DLD1 (cell line): ENCODE results near the gene ASGR1.
"Not testable (repeated sequence)": the region's sequence is repeated elsewhere in the genome, so short reads cannot be mapped to it uniquely, and the experiment has no call there.

Source experiments
- in situ Hi-C: cut with HindIII; loops from 2 replicates; pipeline ENCODE4 v1.10.0; 2017; ENCODE audit warnings: low sequenced_read_pairs

The ASGR1 gene

GRCh38 chr17:7166873-7167272 lies 12.3 kb downstream of the ASGR1 start:
- in situ Hi-C loops, result no loop called here

- in situ Hi-C loops, result not testable (repeated sequence)
Observed at GRCh38 chr17:7159571-7159970, 19.6 kb downstream of the ASGR1 start.

GRCh38 chr17:7158424-7158823 lies 20.7 kb downstream of the ASGR1 start:
- in situ Hi-C loops, result not testable (repeated sequence)

GRCh38 chr17:7156342-7156940 lies 22.7 kb downstream of the ASGR1 start:
- in situ Hi-C loops, result no loop called here

- in situ Hi-C loops, result no loop called here
Observed at GRCh38 chr17:7147772-7148171, 31.4 kb downstream of the ASGR1 start.

- in situ Hi-C loops, result no loop called here
Observed at GRCh38 chr17:7146115-7146514, 33.1 kb downstream of the ASGR1 start.

GRCh38 chr17:7144213-7144612 lies 35.0 kb downstream of the ASGR1 start:
- in situ Hi-C loops, result no loop called here

GRCh38 chr17:7141824-7142223 lies 37.3 kb downstream of the ASGR1 start:
- in situ Hi-C loops, result no loop called here

GRCh38 chr17:7139400-7139799 lies 39.8 kb downstream of the ASGR1 start:
- in situ Hi-C loops, result no loop called here

GRCh38 chr17:7138800-7139381 lies 40.3 kb downstream of the ASGR1 start:
- in situ Hi-C loops, result no loop called here

- in situ Hi-C loops, result no loop called here
Observed at GRCh38 chr17:7137171-7137943, 41.8 kb downstream of the ASGR1 start.

- in situ Hi-C loops, result no loop called here
Observed at GRCh38 chr17:7136266-7136877, 42.8 kb downstream of the ASGR1 start.

- in situ Hi-C loops, result no loop called here
Observed at GRCh38 chr17:7133916-7134315, 45.3 kb downstream of the ASGR1 start.

GRCh38 chr17:7133424-7133823 lies 45.7 kb downstream of the ASGR1 start:
- in situ Hi-C loops, result no loop called here

- in situ Hi-C loops, result no loop called here
Observed at GRCh38 chr17:7132511-7133094, 46.6 kb downstream of the ASGR1 start.

GRCh38 chr17:7131423-7131791 lies 47.8 kb downstream of the ASGR1 start:
- in situ Hi-C loops, result no loop called here

- in situ Hi-C loops, result no loop called here
Observed at GRCh38 chr17:7130621-7131422, 48.3 kb downstream of the ASGR1 start.

- in situ Hi-C loops, result no loop called here
Observed at GRCh38 chr17:7129311-7129710, 49.9 kb downstream of the ASGR1 start.

- in situ Hi-C loops, result no loop called here
Observed at GRCh38 chr17:7128160-7128559, 51.0 kb downstream of the ASGR1 start.

GRCh38 chr17:7127501-7127900 lies 51.7 kb downstream of the ASGR1 start:
- in situ Hi-C loops, result not testable (repeated sequence)

GRCh38 chr17:7126386-7126785 lies 52.8 kb downstream of the ASGR1 start:
- in situ Hi-C loops, result not testable (repeated sequence)
